Measurements from ENCODE around the gene TKT. TPM values are rescaled to one million over a fixed set of nuclear protein-coding genes. Genes with fewer than 3 reads are reported as not detected.
"Not testable (repeated sequence)": the region's sequence is repeated elsewhere in the genome, so short reads cannot be mapped to it uniquely, and the experiment has no call there.

TKT gene
- total and polyA plus RNA-seq, 2 of the 8 experiments (the other 6 are each of a cell fraction or from before 2014, with no cell fraction given): 418 to 986 TPM

DNA sequence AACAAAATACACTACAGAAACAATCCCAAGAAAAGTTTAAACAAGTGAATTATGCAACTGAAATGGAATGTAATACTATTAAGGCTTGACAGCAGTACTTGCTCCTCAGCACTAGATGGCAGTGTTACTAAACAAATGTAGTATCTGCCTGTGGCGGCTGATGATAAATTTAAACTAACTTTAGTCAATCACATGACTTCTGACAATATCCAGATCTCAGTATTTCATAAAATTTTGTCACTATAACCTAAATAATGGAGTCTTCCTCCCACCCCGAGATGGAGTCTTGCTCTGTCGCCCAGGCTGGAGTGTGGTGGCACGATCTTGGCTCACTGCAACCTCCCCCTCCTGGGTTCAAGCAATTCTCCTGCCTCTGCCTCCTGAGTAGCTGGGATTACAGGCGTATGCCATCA is 43.8 kb upstream of the TKT start:
- H3K23me2 ChIP-seq (ENCODE audit: low read depth, low read length); H3K79me1 ChIP-seq (ENCODE audit: low read depth, low read length); H3K23ac ChIP-seq (ENCODE audit: insufficient read length); H2AFZ ChIP-seq (ENCODE audit: low read length); DNase-seq (ENCODE audit: low read depth in 1 of 2, low spot score in 2 of 2); H3K4me2 ChIP-seq (ENCODE audit: insufficient read depth in 1 of 2, low read depth in 2 of 2, low read length in 2 of 2); H4K20me1 ChIP-seq (replicated peaks in 1 of 2; ENCODE audit: control insufficient read depth in 1 of 2, insufficient read depth in 2 of 2, low read length in 2 of 2); H2AK5ac ChIP-seq (ENCODE audit: low read depth, low read length); H3K27ac ChIP-seq (ENCODE audit: low read depth, low read length); H2BK5ac ChIP-seq (ENCODE audit: low read depth, low read length); H2BK20ac ChIP-seq (ENCODE audit: low read length); H2BK12ac ChIP-seq (ENCODE audit: low read depth, low read length); H3K4ac ChIP-seq (replicated peaks; ENCODE audit: insufficient read length, low read depth, low read length); H3K79me2 ChIP-seq (ENCODE audit: control insufficient read depth in 1 of 2, insufficient read depth in 2 of 2, low read length in 2 of 2); H3K18ac ChIP-seq (ENCODE audit: extremely low read depth, low read length); H4K5ac ChIP-seq (ENCODE audit: insufficient read length, low read depth, low read length); H3K9ac ChIP-seq (replicated peaks in 1 of 4; ENCODE audit: extremely low read depth in 1 of 4, low read depth in 3 of 4, low read length in 3 of 4); H3K27me3 ChIP-seq (replicated peaks in 1 of 4; ENCODE audit: control insufficient read depth in 3 of 4, extremely low read depth in 1 of 4, insufficient read depth in 3 of 4, low read length in 3 of 4); H3K56ac ChIP-seq (replicated peaks; ENCODE audit: insufficient read length, low read depth, low read length); H3K14ac ChIP-seq (ENCODE audit: insufficient read length); H3K4me3 ChIP-seq (ENCODE audit: extremely low read depth in 1 of 4, insufficient read depth in 2 of 4, low read depth in 3 of 4, low read length in 4 of 4); H3K4me1 ChIP-seq (replicated peaks in 1 of 4; ENCODE audit: control insufficient read depth in 3 of 4, insufficient read depth in 4 of 4, low read length in 3 of 4); H2BK120ac ChIP-seq (replicated peaks; ENCODE audit: low read depth, low read length); H3K9me3 ChIP-seq (ENCODE audit: insufficient read depth in 2 of 2, low read depth in 1 of 2, low read length in 1 of 2); H4K91ac ChIP-seq (replicated peaks; ENCODE audit: insufficient read length, low read length); H4K8ac ChIP-seq (ENCODE audit: extremely low read depth, insufficient read depth, low read length); H2BK15ac ChIP-seq (ENCODE audit: low read length); POLR2A ChIA-PET (ENCODE audit: partially characterized antibody): not testable (repeated sequence)
- H3K36me3 ChIP-seq (ENCODE audit: control insufficient read depth in 2 of 4, insufficient read depth in 4 of 4, low read length in 3 of 4): peaks cover 6 to 20% (median 10%) of the 10 kb centered on the region in 4 experiments; a peak in 6 of 8 replicates
- TF ChIP-seq CEBPB (IDR thresholded peaks at IDR 0.05; ENCODE audit: low read depth, low read length) (peak; percentile 78), RAD21 (IDR thresholded peaks at IDR 0.05 in 1 of 2, conservative IDR thresholded peaks at IDR 0.05 in 1 of 2; ENCODE audit: low read depth in 2 of 2, low read length in 2 of 2) (peak; percentile 80 to 83)
- TF ChIP-seq, protein P1, sequence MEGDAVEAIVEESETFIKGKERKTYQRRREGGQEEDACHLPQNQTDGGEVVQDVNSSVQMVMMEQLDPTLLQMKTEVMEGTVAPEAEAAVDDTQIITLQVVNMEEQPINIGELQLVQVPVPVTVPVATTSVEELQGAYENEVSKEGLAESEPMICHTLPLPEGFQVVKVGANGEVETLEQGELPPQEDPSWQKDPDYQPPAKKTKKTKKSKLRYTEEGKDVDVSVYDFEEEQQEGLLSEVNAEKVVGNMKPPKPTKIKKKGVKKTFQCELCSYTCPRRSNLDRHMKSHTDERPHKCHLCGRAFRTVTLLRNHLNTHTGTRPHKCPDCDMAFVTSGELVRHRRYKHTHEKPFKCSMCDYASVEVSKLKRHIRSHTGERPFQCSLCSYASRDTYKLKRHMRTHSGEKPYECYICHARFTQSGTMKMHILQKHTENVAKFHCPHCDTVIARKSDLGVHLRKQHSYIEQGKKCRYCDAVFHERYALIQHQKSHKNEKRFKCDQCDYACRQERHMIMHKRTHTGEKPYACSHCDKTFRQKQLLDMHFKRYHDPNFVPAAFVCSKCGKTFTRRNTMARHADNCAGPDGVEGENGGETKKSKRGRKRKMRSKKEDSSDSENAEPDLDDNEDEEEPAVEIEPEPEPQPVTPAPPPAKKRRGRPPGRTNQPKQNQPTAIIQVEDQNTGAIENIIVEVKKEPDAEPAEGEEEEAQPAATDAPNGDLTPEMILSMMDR (IDR thresholded peaks at IDR 0.05; ENCODE audit: control extremely low read depth in 1 of 3, insufficient read depth in 1 of 3, low read depth in 1 of 3, low read length in 3 of 3): peak in 2 of 3 experiments; percentile 57 to 81; a peak in 2 of 4 replicates
- 54% methylated on average over 5 of the region's 5 CpGs; no CpG with 5 or more reads in 1 of the 2 experiments for WGBS, 2 experiments (ENCODE audit: extremely low coverage in 1 of 2, insufficient coverage in 1 of 2, insufficient read length in 1 of 2, insufficient replicate concordance in 2 of 2, low coverage in 1 of 2, low lambda C conversion rate in 2 of 2, missing lambda C conversion rate in 1 of 2)
- peak; percentile 82 for FAIRE-seq
- CTCF ChIA-PET (ENCODE audit: partially characterized antibody): interaction anchor here (0.6 to 3.7 kb wide), 25 partner anchors 9 to 1934 kb away, joined by 3 to 27 read pairs (median 4); partner anchors contain the start of gene DCP1A

Measured in H1 (cell line).